ENCODE measurements around the gene THSD1.
"Not testable (repeated sequence)": the region's sequence is repeated elsewhere in the genome, so short reads cannot be mapped to it uniquely, and the experiment has no call there.

THSD1 gene

GRCh38 chr13:52399046-52399445, 6.9 kb downstream of the THSD1 start:
- Histone ChIP-seq H3K4me3 (ENCODE audit: low read length) (no peak overlapping the region), H3K9me3 (ENCODE audit: low read length) (no peaks in the 10 kb centered on the region), H3K4me1 (ENCODE audit: insufficient read depth, low read length) (no peaks in the 10 kb centered on the region), H2AFZ (ENCODE audit: low read depth, low read length) (no peak overlapping the region), H3K36me3 (ENCODE audit: insufficient read depth, low read length) (no peaks in the 10 kb centered on the region), H3K27me3 (ENCODE audit: insufficient read depth, low read length) (no peaks in the 10 kb centered on the region)

- Histone ChIP-seq H3K9me3 (ENCODE audit: low read length) (no peaks in the 10 kb centered on the region), H3K27me3 (ENCODE audit: insufficient read depth, low read length) (no peaks in the 10 kb centered on the region), H3K4me1 (ENCODE audit: insufficient read depth, low read length) (no peaks in the 10 kb centered on the region), H2AFZ (ENCODE audit: low read depth, low read length) (no peak overlapping the region), H3K4me3 (ENCODE audit: low read length) (no peak overlapping the region), H3K36me3 (ENCODE audit: insufficient read depth, low read length) (no peaks in the 10 kb centered on the region)
Observed at GRCh38 chr13:52395704-52396103, 10.3 kb downstream of the THSD1 start.

GRCh38 chr13:52394586-52394985, 11.4 kb downstream of the THSD1 start:
- no peaks in the 10 kb centered on the region for H3K27me3 ChIP-seq (ENCODE audit: insufficient read depth, low read length)
- H3K4me1 ChIP-seq (ENCODE audit: insufficient read depth, low read length): no peaks in the 10 kb centered on the region
- no peak overlapping the region for H2AFZ ChIP-seq (ENCODE audit: low read depth, low read length)
- no peaks in the 10 kb centered on the region for H3K36me3 ChIP-seq (ENCODE audit: insufficient read depth, low read length)
- H3K9me3 ChIP-seq (ENCODE audit: low read length): no peaks in the 10 kb centered on the region
- H3K4me3 ChIP-seq (ENCODE audit: low read length): no peak overlapping the region

- Histone ChIP-seq H3K4me3 (ENCODE audit: low read length) (no peak overlapping the region), H3K36me3 (ENCODE audit: insufficient read depth, low read length) (no peaks in the 10 kb centered on the region), H2AFZ (ENCODE audit: low read depth, low read length) (no peak overlapping the region), H3K4me1 (ENCODE audit: insufficient read depth, low read length) (no peaks in the 10 kb centered on the region), H3K27me3 (ENCODE audit: insufficient read depth, low read length) (no peaks in the 10 kb centered on the region), H3K9me3 (ENCODE audit: low read length) (no peaks in the 10 kb centered on the region)
Observed at GRCh38 chr13:52393572-52394357, 12.2 kb downstream of the THSD1 start.

GRCh38 chr13:52387721-52388120, 18.3 kb downstream of the THSD1 start:
- H3K36me3 ChIP-seq (ENCODE audit: insufficient read depth, low read length): no peaks in the 10 kb centered on the region
- no peaks in the 10 kb centered on the region for H3K9me3 ChIP-seq (ENCODE audit: low read length)
- H3K27me3 ChIP-seq (ENCODE audit: insufficient read depth, low read length): no peaks in the 10 kb centered on the region
- H3K4me1 ChIP-seq (ENCODE audit: insufficient read depth, low read length): no peaks in the 10 kb centered on the region
- no peak overlapping the region for H2AFZ ChIP-seq (ENCODE audit: low read depth, low read length)
- no peak overlapping the region for H3K4me3 ChIP-seq (ENCODE audit: low read length)

- no peaks in the 10 kb centered on the region for H3K36me3 ChIP-seq (ENCODE audit: insufficient read depth, low read length)
- no peaks in the 10 kb centered on the region for H3K4me1 ChIP-seq (ENCODE audit: insufficient read depth, low read length)
- H2AFZ ChIP-seq (ENCODE audit: low read depth, low read length): no peak overlapping the region
- no peaks in the 10 kb centered on the region for H3K9me3 ChIP-seq (ENCODE audit: low read length)
- no peak overlapping the region for H3K4me3 ChIP-seq (ENCODE audit: low read length)
- no peaks in the 10 kb centered on the region for H3K27me3 ChIP-seq (ENCODE audit: insufficient read depth, low read length)
Observed at GRCh38 chr13:52385870-52386269, 20.1 kb downstream of the THSD1 start.

- H3K27me3 ChIP-seq (ENCODE audit: insufficient read depth, low read length): no peaks in the 10 kb centered on the region
- H3K4me1 ChIP-seq (ENCODE audit: insufficient read depth, low read length): no peaks in the 10 kb centered on the region
- no peaks in the 10 kb centered on the region for H3K9me3 ChIP-seq (ENCODE audit: low read length)
- no peaks in the 10 kb centered on the region for H3K36me3 ChIP-seq (ENCODE audit: insufficient read depth, low read length)
- H3K4me3 ChIP-seq (ENCODE audit: low read length): no peak overlapping the region
- no peak overlapping the region for H2AFZ ChIP-seq (ENCODE audit: low read depth, low read length)
Observed at GRCh38 chr13:52383366-52383765, 22.6 kb downstream of the THSD1 start.

- H3K9me3 ChIP-seq (ENCODE audit: low read length): no peaks in the 10 kb centered on the region
- H3K4me1 ChIP-seq (ENCODE audit: insufficient read depth, low read length): no peaks in the 10 kb centered on the region
- H2AFZ ChIP-seq (ENCODE audit: low read depth, low read length): no peak overlapping the region
- no peaks in the 10 kb centered on the region for H3K36me3 ChIP-seq (ENCODE audit: insufficient read depth, low read length)
- no peak overlapping the region for H3K4me3 ChIP-seq (ENCODE audit: low read length)
- no peaks in the 10 kb centered on the region for H3K27me3 ChIP-seq (ENCODE audit: insufficient read depth, low read length)
Observed at GRCh38 chr13:52378312-52378711, 27.7 kb downstream of the THSD1 start.

- no peaks in the 10 kb centered on the region for H3K27me3 ChIP-seq (ENCODE audit: insufficient read depth, low read length)
- H3K36me3 ChIP-seq (ENCODE audit: insufficient read depth, low read length): no peaks in the 10 kb centered on the region
- no peak overlapping the region for H2AFZ ChIP-seq (ENCODE audit: low read depth, low read length)
- H3K4me3 ChIP-seq (ENCODE audit: low read length): no peak overlapping the region
- no peaks in the 10 kb centered on the region for H3K4me1 ChIP-seq (ENCODE audit: insufficient read depth, low read length)
- no peaks in the 10 kb centered on the region for H3K9me3 ChIP-seq (ENCODE audit: low read length)
Observed at GRCh38 chr13:52377898-52378297, 28.1 kb downstream of the THSD1 start.

- no peak overlapping the region for H2AFZ ChIP-seq (ENCODE audit: low read depth, low read length)
- H3K27me3 ChIP-seq (ENCODE audit: insufficient read depth, low read length): no peaks in the 10 kb centered on the region
- no peaks in the 10 kb centered on the region for H3K9me3 ChIP-seq (ENCODE audit: low read length)
- H3K4me1 ChIP-seq (ENCODE audit: insufficient read depth, low read length): peaks cover 7% of the 10 kb centered on the region
- H3K4me3 ChIP-seq (ENCODE audit: low read length): no peak overlapping the region
- H3K36me3 ChIP-seq (ENCODE audit: insufficient read depth, low read length): no peaks in the 10 kb centered on the region
Observed at GRCh38 chr13:52374873-52375411, 31.0 kb downstream of the THSD1 start.

- H3K36me3 ChIP-seq (ENCODE audit: insufficient read depth, low read length): no peaks in the 10 kb centered on the region
- no peak overlapping the region for H3K4me3 ChIP-seq (ENCODE audit: low read length)
- no peaks in the 10 kb centered on the region for H3K9me3 ChIP-seq (ENCODE audit: low read length)
- H3K4me1 ChIP-seq (ENCODE audit: insufficient read depth, low read length): peaks cover 7% of the 10 kb centered on the region
- no peak overlapping the region for H2AFZ ChIP-seq (ENCODE audit: low read depth, low read length)
- H3K27me3 ChIP-seq (ENCODE audit: insufficient read depth, low read length): no peaks in the 10 kb centered on the region
Observed at GRCh38 chr13:52374389-52374788, 31.6 kb downstream of the THSD1 start.

- not testable (repeated sequence) for H3K27me3 ChIP-seq (ENCODE audit: insufficient read depth, low read length); H2AFZ ChIP-seq (ENCODE audit: low read depth, low read length); H3K4me1 ChIP-seq (ENCODE audit: insufficient read depth, low read length); H3K36me3 ChIP-seq (ENCODE audit: insufficient read depth, low read length); H3K4me3 ChIP-seq (ENCODE audit: low read length); H3K9me3 ChIP-seq (ENCODE audit: low read length)
Observed at GRCh38 chr13:52373277-52373676, 32.7 kb downstream of the THSD1 start.

- no peaks in the 10 kb centered on the region for H3K27me3 ChIP-seq (ENCODE audit: insufficient read depth, low read length)
- peaks cover 7% of the 10 kb centered on the region for H3K4me1 ChIP-seq (ENCODE audit: insufficient read depth, low read length)
- no peaks in the 10 kb centered on the region for H3K36me3 ChIP-seq (ENCODE audit: insufficient read depth, low read length)
- H2AFZ ChIP-seq (ENCODE audit: low read depth, low read length): no peak overlapping the region
- H3K9me3 ChIP-seq (ENCODE audit: low read length): no peaks in the 10 kb centered on the region
- no peak overlapping the region for H3K4me3 ChIP-seq (ENCODE audit: low read length)
Observed at GRCh38 chr13:52371736-52372247, 34.2 kb downstream of the THSD1 start.

All from neuron (in vitro differentiated cells).